WTC11 (cell line): ENCODE measurements around the gene RHOA. TPM values are rescaled to one million over a fixed set of nuclear protein-coding genes. Genes with fewer than 3 reads are reported as not detected.

ENCODE experiments used
- ATAC-seq: fragments of 200-7000 bp; cut with Tn5 transposase; 2 replicates; pipeline ENCODE4 v1.10.0; 2021; ENCODE audit warnings: mild to moderate bottlenecking, moderate library complexity
- CTCF ChIA-PET: fragments of 300-600 bp; sonication (Branson Sonifier 250); formaldehyde crosslinking; loops from one replicate; lab custom pipeline; 2021; ENCODE audit warnings: antibody characterized with exemption; lab: Charles Lee
- POLR2A ChIA-PET: fragments of 350-600 bp; sonication (Branson Sonifier 250); formaldehyde crosslinking; loops from one replicate; lab custom pipeline; 2021; ENCODE audit warnings: antibody characterized with exemption; lab: Charles Lee
- DNase-seq: peaks from one replicate; pipeline ENCODE4 v3.0.0; 2021; ENCODE audit warnings: low spot score
- H3K27ac Mint-ChIP-seq: 2 replicates; pipeline ENCODE4 v1.8.0; 2021; ENCODE audit warnings: mixed read lengths
- H3K27me3 Mint-ChIP-seq: 2 replicates; pipeline ENCODE4 v1.8.0; 2021; ENCODE audit warnings: low read depth, mild to moderate bottlenecking, moderate library complexity, mixed read lengths
- H3K36me3 Mint-ChIP-seq: 2 replicates; pipeline ENCODE4 v1.8.0; 2021; ENCODE audit warnings: mixed read lengths
- H3K4me1 Mint-ChIP-seq: 2 replicates; pipeline ENCODE4 v1.8.0; 2022; ENCODE audit warnings: mixed read lengths
- H3K4me3 Mint-ChIP-seq: 2 replicates; pipeline ENCODE4 v1.8.0; 2021; ENCODE audit warnings: mild to moderate bottlenecking, moderate library complexity, mixed read lengths
- H3K9me3 Mint-ChIP-seq: 2 replicates; pipeline ENCODE4 v1.8.0; 2021; ENCODE audit warnings: mixed read lengths
- AR ChIP-seq: fragments of 250-450 bp; sonication (Bioruptor Pico); IDR thresholded peaks from 2 replicates; pipeline ENCODE4 v1.9.0; 2021; ENCODE audit warnings: mild to moderate bottlenecking
- CREB1 ChIP-seq: sonication (generic); formaldehyde crosslinking; IDR thresholded peaks from 2 replicates; pipeline ENCODE4 v1.8.0; 2023; ENCODE audit warnings: mild to moderate bottlenecking, missing genetic modification reagents
- E2F5 ChIP-seq: sonication (generic); formaldehyde crosslinking; IDR thresholded peaks from 2 replicates; pipeline ENCODE4 v1.8.1; 2022; ENCODE audit warnings: mild to moderate bottlenecking, moderate library complexity, missing genetic modification reagents
- ETV6 ChIP-seq: sonication (generic); formaldehyde crosslinking; IDR thresholded peaks from 2 replicates; pipeline ENCODE4 v1.8.1; 2022; ENCODE audit warnings: mild to moderate bottlenecking, missing genetic modification reagents
- FOXK1 ChIP-seq: sonication (generic); formaldehyde crosslinking; IDR thresholded peaks from 2 replicates; pipeline ENCODE4 v1.8.0; 2022; ENCODE audit warnings: mild to moderate bottlenecking, moderate library complexity, missing genetic modification reagents
- FOXP1 ChIP-seq: sonication (generic); formaldehyde crosslinking; IDR thresholded peaks from 2 replicates; pipeline ENCODE4 v1.8.0; 2022; ENCODE audit warnings: missing genetic modification reagents, mild to moderate bottlenecking, moderate library complexity, borderline replicate concordance
- GRHL2 ChIP-seq: fragments of 250-450 bp; sonication (Bioruptor Pico); IDR thresholded peaks from 2 replicates; pipeline ENCODE4 v1.8.0; 2022; ENCODE audit warnings: mild to moderate bottlenecking, moderate library complexity; ENCODE audit not compliant: insufficient replicate concordance, severe bottlenecking
- IRF2 ChIP-seq: sonication (generic); formaldehyde crosslinking; IDR thresholded peaks from 2 replicates; pipeline ENCODE4 v1.8.0; 2022; ENCODE audit warnings: low read depth, missing genetic modification reagents, borderline replicate concordance
- JAZF1 ChIP-seq: fragments of 250-450 bp; sonication (Bioruptor Pico); IDR thresholded peaks from 2 replicates; pipeline ENCODE4 v1.9.0; 2021; ENCODE audit warnings: moderate library complexity, mild to moderate bottlenecking, inconsistent platforms
- SOX15 ChIP-seq: fragments of 250-450 bp; sonication (Bioruptor Pico); IDR thresholded peaks from 2 replicates; pipeline ENCODE4 v1.9.0; 2021; ENCODE audit warnings: mild to moderate bottlenecking
- TP53 ChIP-seq: sonication (generic); formaldehyde crosslinking; IDR thresholded peaks from 2 replicates; pipeline ENCODE4 v1.8.1; 2023; ENCODE audit warnings: mild to moderate bottlenecking, missing genetic modification reagents
- ZMAT4 ChIP-seq: fragments of 250-450 bp; sonication (Bioruptor Pico); IDR thresholded peaks from 2 replicates; pipeline ENCODE4 v1.9.0; 2021; ENCODE audit warnings: mild to moderate bottlenecking
- ZNF263 ChIP-seq: sonication (generic); formaldehyde crosslinking; IDR thresholded peaks from 2 replicates; pipeline ENCODE4 v1.8.1; 2022; ENCODE audit warnings: low read depth, mild to moderate bottlenecking, moderate library complexity, missing genetic modification reagents
- total RNA-seq: library from RNA; stranded (reverse); gene quantifications from 3 replicates; pipeline ENCODE4 v1.2.3, GENCODE V29; 2021
- TF ChIP-seq, protein P1 (sequence below): sonication (generic); formaldehyde crosslinking; IDR thresholded peaks from 2 replicates; pipeline ENCODE4 v1.8.0; 2023; ENCODE audit warnings: missing genetic modification reagents, mild to moderate bottlenecking, borderline replicate concordance
- TF ChIP-seq, protein P2 (sequence below): sonication (generic); formaldehyde crosslinking; IDR thresholded peaks from 2 replicates; pipeline ENCODE4 v1.8.0; 2022; ENCODE audit warnings: mild to moderate bottlenecking, missing genetic modification reagents
- TF ChIP-seq, protein P3 (sequence below): sonication (generic); formaldehyde crosslinking; IDR thresholded peaks from 2 replicates; pipeline ENCODE4 v1.8.0; 2022; ENCODE audit warnings: missing genetic modification reagents
- TF ChIP-seq, protein P4 (sequence below): sonication (generic); formaldehyde crosslinking; conservative IDR thresholded peaks from 2 replicates; pipeline ENCODE4 v1.8.1; 2023; ENCODE audit warnings: mild to moderate bottlenecking, low read depth, missing genetic modification reagents, moderate library complexity
- TF ChIP-seq, protein P5 (sequence below): sonication (generic); formaldehyde crosslinking; IDR thresholded peaks from 2 replicates; pipeline ENCODE4 v1.8.0; 2022; ENCODE audit warnings: mild to moderate bottlenecking, missing genetic modification reagents

Gene RHOA
- total RNA-seq, 1 experiment from 2014 or later = 367 TPM

- H3K27ac Mint-ChIP-seq = 0 out of 2 replicates have a peak overlapping the region, but pooled peaks have one; percentile 89
- CTCF ChIA-PET = interaction anchor here (2.3 kb wide), 1 partner anchor 37 kb away, joined by 5 read pairs; the partner anchor contains the start of gene USP4
- H3K4me3 Mint-ChIP-seq = no peak overlapping the region
- TF ChIP-seq IRF2 (CRISPR knock-in tag) (no peak), SOX15 (CRISPR knock-in tag) (no peak), ZMAT4 (CRISPR knock-in tag) (no peak), AR (CRISPR knock-in tag) (no peak), FOXK1 (CRISPR knock-in tag) (no peak), FOXP1 (CRISPR knock-in tag) (no peak), CREB1 (no peak), GRHL2 (CRISPR knock-in tag) (no peak), ETV6 (CRISPR knock-in tag) (no peak)
- TF ChIP-seq, protein P1, sequence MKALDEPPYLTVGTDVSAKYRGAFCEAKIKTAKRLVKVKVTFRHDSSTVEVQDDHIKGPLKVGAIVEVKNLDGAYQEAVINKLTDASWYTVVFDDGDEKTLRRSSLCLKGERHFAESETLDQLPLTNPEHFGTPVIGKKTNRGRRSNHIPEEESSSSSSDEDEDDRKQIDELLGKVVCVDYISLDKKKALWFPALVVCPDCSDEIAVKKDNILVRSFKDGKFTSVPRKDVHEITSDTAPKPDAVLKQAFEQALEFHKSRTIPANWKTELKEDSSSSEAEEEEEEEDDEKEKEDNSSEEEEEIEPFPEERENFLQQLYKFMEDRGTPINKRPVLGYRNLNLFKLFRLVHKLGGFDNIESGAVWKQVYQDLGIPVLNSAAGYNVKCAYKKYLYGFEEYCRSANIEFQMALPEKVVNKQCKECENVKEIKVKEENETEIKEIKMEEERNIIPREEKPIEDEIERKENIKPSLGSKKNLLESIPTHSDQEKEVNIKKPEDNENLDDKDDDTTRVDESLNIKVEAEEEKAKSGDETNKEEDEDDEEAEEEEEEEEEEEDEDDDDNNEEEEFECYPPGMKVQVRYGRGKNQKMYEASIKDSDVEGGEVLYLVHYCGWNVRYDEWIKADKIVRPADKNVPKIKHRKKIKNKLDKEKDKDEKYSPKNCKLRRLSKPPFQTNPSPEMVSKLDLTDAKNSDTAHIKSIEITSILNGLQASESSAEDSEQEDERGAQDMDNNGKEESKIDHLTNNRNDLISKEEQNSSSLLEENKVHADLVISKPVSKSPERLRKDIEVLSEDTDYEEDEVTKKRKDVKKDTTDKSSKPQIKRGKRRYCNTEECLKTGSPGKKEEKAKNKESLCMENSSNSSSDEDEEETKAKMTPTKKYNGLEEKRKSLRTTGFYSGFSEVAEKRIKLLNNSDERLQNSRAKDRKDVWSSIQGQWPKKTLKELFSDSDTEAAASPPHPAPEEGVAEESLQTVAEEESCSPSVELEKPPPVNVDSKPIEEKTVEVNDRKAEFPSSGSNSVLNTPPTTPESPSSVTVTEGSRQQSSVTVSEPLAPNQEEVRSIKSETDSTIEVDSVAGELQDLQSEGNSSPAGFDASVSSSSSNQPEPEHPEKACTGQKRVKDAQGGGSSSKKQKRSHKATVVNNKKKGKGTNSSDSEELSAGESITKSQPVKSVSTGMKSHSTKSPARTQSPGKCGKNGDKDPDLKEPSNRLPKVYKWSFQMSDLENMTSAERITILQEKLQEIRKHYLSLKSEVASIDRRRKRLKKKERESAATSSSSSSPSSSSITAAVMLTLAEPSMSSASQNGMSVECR (CRISPR knock-in tag) = no peak
- TF ChIP-seq, protein P2, sequence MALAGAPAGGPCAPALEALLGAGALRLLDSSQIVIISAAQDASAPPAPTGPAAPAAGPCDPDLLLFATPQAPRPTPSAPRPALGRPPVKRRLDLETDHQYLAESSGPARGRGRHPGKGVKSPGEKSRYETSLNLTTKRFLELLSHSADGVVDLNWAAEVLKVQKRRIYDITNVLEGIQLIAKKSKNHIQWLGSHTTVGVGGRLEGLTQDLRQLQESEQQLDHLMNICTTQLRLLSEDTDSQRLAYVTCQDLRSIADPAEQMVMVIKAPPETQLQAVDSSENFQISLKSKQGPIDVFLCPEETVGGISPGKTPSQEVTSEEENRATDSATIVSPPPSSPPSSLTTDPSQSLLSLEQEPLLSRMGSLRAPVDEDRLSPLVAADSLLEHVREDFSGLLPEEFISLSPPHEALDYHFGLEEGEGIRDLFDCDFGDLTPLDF (CRISPR knock-in tag) = no peak
- H3K27me3 Mint-ChIP-seq = no peaks in the 10 kb centered on the region
- ATAC-seq (no peak), DNase-seq (no peak)
- H3K9me3 Mint-ChIP-seq = no peaks in the 10 kb centered on the region
- peaks cover 4% of the 10 kb centered on the region; the same call in 1 of the 2 replicates for H3K4me1 Mint-ChIP-seq
- POLR2A ChIA-PET = no interaction called here
- peaks cover 33% of the 10 kb centered on the region for H3K36me3 Mint-ChIP-seq
Observed at GRCh38 chr3:49377483-49377882, 34.3 kb downstream of the RHOA start.

- H3K36me3 Mint-ChIP-seq = peaks cover 56% of the 10 kb centered on the region
- no peaks in the 10 kb centered on the region for H3K27me3 Mint-ChIP-seq
- ChIA-PET POLR2A (interaction anchor here (0.5 kb wide), 1 partner anchor 11 kb away, joined by 3 read pairs; no protein-coding TSS in a partner anchor), CTCF (interaction anchor here (0.6 kb wide), 1 partner anchor 63 kb away, joined by 3 read pairs; no protein-coding TSS in a partner anchor)
- H3K9me3 Mint-ChIP-seq = no peaks in the 10 kb centered on the region
- ATAC-seq (no peak), DNase-seq (no peak)
- H3K27ac Mint-ChIP-seq = no peak overlapping the region
- H3K4me3 Mint-ChIP-seq = no peak overlapping the region
- H3K4me1 Mint-ChIP-seq = no peaks in the 10 kb centered on the region; the same call in 1 of the 2 replicates
- TF ChIP-seq, protein P3, sequence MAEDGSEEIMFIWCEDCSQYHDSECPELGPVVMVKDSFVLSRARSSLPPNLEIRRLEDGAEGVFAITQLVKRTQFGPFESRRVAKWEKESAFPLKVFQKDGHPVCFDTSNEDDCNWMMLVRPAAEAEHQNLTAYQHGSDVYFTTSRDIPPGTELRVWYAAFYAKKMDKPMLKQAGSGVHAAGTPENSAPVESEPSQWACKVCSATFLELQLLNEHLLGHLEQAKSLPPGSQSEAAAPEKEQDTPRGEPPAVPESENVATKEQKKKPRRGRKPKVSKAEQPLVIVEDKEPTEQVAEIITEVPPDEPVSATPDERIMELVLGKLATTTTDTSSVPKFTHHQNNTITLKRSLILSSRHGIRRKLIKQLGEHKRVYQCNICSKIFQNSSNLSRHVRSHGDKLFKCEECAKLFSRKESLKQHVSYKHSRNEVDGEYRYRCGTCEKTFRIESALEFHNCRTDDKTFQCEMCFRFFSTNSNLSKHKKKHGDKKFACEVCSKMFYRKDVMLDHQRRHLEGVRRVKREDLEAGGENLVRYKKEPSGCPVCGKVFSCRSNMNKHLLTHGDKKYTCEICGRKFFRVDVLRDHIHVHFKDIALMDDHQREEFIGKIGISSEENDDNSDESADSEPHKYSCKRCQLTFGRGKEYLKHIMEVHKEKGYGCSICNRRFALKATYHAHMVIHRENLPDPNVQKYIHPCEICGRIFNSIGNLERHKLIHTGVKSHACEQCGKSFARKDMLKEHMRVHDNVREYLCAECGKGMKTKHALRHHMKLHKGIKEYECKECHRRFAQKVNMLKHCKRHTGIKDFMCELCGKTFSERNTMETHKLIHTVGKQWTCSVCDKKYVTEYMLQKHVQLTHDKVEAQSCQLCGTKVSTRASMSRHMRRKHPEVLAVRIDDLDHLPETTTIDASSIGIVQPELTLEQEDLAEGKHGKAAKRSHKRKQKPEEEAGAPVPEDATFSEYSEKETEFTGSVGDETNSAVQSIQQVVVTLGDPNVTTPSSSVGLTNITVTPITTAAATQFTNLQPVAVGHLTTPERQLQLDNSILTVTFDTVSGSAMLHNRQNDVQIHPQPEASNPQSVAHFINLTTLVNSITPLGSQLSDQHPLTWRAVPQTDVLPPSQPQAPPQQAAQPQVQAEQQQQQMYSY (CRISPR knock-in tag) = no peak
- no peak for TF ChIP-seq ZNF263 (CRISPR knock-in tag)
- TF ChIP-seq, protein P4, sequence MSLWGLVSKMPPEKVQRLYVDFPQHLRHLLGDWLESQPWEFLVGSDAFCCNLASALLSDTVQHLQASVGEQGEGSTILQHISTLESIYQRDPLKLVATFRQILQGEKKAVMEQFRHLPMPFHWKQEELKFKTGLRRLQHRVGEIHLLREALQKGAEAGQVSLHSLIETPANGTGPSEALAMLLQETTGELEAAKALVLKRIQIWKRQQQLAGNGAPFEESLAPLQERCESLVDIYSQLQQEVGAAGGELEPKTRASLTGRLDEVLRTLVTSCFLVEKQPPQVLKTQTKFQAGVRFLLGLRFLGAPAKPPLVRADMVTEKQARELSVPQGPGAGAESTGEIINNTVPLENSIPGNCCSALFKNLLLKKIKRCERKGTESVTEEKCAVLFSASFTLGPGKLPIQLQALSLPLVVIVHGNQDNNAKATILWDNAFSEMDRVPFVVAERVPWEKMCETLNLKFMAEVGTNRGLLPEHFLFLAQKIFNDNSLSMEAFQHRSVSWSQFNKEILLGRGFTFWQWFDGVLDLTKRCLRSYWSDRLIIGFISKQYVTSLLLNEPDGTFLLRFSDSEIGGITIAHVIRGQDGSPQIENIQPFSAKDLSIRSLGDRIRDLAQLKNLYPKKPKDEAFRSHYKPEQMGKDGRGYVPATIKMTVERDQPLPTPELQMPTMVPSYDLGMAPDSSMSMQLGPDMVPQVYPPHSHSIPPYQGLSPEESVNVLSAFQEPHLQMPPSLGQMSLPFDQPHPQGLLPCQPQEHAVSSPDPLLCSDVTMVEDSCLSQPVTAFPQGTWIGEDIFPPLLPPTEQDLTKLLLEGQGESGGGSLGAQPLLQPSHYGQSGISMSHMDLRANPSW = no peak
- TF ChIP-seq, protein P5, sequence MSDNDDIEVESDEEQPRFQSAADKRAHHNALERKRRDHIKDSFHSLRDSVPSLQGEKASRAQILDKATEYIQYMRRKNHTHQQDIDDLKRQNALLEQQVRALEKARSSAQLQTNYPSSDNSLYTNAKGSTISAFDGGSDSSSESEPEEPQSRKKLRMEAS (CRISPR knock-in tag) = no peak
- no peak for TF ChIP-seq JAZF1
- TF ChIP-seq E2F5 = no peak
- no peak for TF ChIP-seq TP53 (CRISPR knock-in tag)
Observed at GRCh38 chr3:49371946-49372345, 39.8 kb downstream of the RHOA start.
